Choroid plexus epithelial cell (primary cell): ENCODE results near the gene IMMP2L.

Source experiments
- DNase-seq: peaks from one replicate; pipeline ENCODE4 v3.0.0-alpha.2; 2010; ENCODE audit warnings: low read depth
- H3K4me3 ChIP-seq: 2 replicates; pipeline ENCODE4 v1.5.1; 2011; ENCODE audit warnings: low read depth, mild to moderate bottlenecking, control low read depth, low read length, moderate library complexity
- CTCF ChIP-seq: conservative IDR thresholded peaks from 2 replicates; pipeline ENCODE4 v1.5.1; 2011; ENCODE audit warnings: low read depth, mild to moderate bottlenecking, control low read depth, inconsistent platforms, low read length, moderate library complexity

IMMP2L gene

DNA sequence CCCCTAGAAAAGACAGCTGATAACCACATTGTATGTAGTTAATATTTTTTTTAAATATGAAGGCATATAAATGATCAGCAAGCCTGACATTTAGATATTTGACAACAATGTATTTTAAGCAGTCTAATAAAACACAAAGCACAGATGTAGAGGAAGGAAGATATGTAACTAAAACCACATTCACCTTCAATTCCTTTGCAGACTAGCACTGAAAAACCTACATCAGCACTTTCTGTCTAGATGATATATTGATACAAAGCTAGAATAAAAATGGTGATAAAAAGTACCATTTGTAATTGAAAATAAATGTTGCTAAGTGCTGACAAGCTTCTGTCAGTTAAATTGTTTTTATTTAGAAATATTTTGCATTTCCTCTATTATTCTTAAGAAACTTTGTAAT lies 153.6 kb downstream of the IMMP2L start:
- DNase-seq: no peak
- H3K4me3 ChIP-seq: no peak overlapping the region
- TF ChIP-seq CTCF: no peak

- no peak overlapping the region for H3K4me3 ChIP-seq
- TF ChIP-seq CTCF: no peak
- DNase-seq: no peak
Observed at GRCh38 chr7:111407258-111407657, 155.0 kb downstream of the IMMP2L start.

DNA sequence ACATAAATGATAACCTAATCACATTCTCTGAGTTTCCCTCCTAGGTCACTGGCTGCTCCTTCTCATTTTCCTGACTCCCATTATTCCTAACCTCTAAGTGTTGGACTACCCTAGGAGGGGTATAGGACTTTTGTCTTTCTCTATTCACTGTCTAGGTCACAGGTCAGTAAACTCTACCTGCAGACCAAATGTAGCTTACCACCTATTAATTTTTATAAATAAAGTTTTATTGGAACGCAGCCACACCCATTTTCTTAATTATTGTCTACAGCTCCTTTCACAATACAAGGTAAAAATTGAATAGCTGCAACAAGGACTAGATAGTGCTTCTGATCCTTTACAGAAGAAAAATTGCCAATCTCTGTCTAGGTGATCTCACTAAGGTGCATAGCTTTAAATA lies 156.7 kb downstream of the IMMP2L start:
- no peak for DNase-seq
- TF ChIP-seq CTCF: no peak
- no peak overlapping the region for H3K4me3 ChIP-seq

GRCh38 chr7:111401516-111401915 lies 160.8 kb downstream of the IMMP2L start:
- no peak for TF ChIP-seq CTCF
- DNase-seq: peak; percentile 11
- H3K4me3 ChIP-seq: no peak overlapping the region

- no peak for DNase-seq
- TF ChIP-seq CTCF: no peak
- H3K4me3 ChIP-seq: no peak overlapping the region
Observed at GRCh38 chr7:111400088-111400487, 162.2 kb downstream of the IMMP2L start.

GRCh38 chr7:111394891-111395290 lies 167.4 kb downstream of the IMMP2L start:
- no peak overlapping the region for H3K4me3 ChIP-seq
- DNase-seq: no peak
- TF ChIP-seq CTCF: no peak

- no peak overlapping the region for H3K4me3 ChIP-seq
- peak; percentile 58 for DNase-seq
- TF ChIP-seq CTCF: no peak
Observed at GRCh38 chr7:111393011-111393754, 169.1 kb downstream of the IMMP2L start.
